Measurements from ENCODE around the gene UBE2J1.

- TF ChIP-seq, protein P1, sequence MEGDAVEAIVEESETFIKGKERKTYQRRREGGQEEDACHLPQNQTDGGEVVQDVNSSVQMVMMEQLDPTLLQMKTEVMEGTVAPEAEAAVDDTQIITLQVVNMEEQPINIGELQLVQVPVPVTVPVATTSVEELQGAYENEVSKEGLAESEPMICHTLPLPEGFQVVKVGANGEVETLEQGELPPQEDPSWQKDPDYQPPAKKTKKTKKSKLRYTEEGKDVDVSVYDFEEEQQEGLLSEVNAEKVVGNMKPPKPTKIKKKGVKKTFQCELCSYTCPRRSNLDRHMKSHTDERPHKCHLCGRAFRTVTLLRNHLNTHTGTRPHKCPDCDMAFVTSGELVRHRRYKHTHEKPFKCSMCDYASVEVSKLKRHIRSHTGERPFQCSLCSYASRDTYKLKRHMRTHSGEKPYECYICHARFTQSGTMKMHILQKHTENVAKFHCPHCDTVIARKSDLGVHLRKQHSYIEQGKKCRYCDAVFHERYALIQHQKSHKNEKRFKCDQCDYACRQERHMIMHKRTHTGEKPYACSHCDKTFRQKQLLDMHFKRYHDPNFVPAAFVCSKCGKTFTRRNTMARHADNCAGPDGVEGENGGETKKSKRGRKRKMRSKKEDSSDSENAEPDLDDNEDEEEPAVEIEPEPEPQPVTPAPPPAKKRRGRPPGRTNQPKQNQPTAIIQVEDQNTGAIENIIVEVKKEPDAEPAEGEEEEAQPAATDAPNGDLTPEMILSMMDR (conservative IDR thresholded peaks at IDR 0.05) = no peak
- no peak for TF ChIP-seq EZH2 (IDR thresholded peaks at IDR 0.05; ENCODE audit: low read depth)
Observed at GRCh38 chr6:89361171-89361570, 8.6 kb upstream of the UBE2J1 start.

Measured in PC-9 (cell line).